Caki2 (cell line): ENCODE measurements around the gene LRRC43. TPM values are rescaled to one million over a fixed set of nuclear protein-coding genes. Genes with fewer than 3 reads are reported as not detected.
"Not testable (repeated sequence)": the region's sequence is repeated elsewhere in the genome, so short reads cannot be mapped to it uniquely, and the experiment has no call there.

Experiments
- DNase-seq: peaks from one replicate; pipeline ENCODE4 v3.0.0-alpha.2; 2015; ENCODE audit warnings: low read depth
- in situ Hi-C: cut with HindIII; loops from 2 replicates; pipeline ENCODE4 v1.10.0; 2016; ENCODE audit warnings: low sequenced_read_pairs, low pct_unique_long_range_greater_than_20kb, mixed read lengths
- total RNA-seq: library from RNA; depleted of rRNA; stranded (reverse); fragments of >200 nt; shearing (Covaris generic); gene quantifications from 2 replicates; pipeline ENCODE4 v1.2.3, GENCODE V29; 2014; ENCODE audit warnings: low replicate concordance

LRRC43 gene
- total RNA-seq, 1 experiment from 2014 or later, result not detected

- in situ Hi-C loops, result no loop called here
- no peak for DNase-seq
These were observed 34.3 kb upstream of the LRRC43 start for GRCh38 chr12:122148657-122149056.

- in situ Hi-C loops, result no loop called here
- no peak for DNase-seq
These were observed 32.7 kb upstream of the LRRC43 start for GRCh38 chr12:122150127-122150681.

- DNase-seq, result no peak
- in situ Hi-C loops, result no loop called here
These were observed 30.2 kb upstream of the LRRC43 start for GRCh38 chr12:122152754-122153153.

DNA sequence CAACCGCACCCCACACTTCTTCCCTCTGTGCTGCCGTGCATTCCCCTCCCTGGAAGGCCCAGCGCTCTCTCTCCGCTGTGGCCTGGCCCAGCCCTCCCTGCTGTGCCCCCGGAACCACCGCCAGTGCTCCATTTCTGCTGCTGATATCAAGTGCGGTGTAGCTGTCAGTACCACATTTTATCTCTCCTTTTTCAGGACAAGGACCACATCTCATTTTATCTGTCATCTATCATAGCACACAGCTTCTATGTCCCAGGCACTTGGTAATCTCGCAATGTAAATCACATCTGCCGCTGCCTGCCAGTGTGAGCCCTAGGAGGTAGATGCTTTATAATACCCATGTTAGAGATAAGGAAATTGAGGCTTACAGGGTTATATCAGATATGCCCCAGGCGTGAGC, 27.2 kb upstream of the LRRC43 start:
- no peak for DNase-seq
- in situ Hi-C loops, result no loop called here

DNA sequence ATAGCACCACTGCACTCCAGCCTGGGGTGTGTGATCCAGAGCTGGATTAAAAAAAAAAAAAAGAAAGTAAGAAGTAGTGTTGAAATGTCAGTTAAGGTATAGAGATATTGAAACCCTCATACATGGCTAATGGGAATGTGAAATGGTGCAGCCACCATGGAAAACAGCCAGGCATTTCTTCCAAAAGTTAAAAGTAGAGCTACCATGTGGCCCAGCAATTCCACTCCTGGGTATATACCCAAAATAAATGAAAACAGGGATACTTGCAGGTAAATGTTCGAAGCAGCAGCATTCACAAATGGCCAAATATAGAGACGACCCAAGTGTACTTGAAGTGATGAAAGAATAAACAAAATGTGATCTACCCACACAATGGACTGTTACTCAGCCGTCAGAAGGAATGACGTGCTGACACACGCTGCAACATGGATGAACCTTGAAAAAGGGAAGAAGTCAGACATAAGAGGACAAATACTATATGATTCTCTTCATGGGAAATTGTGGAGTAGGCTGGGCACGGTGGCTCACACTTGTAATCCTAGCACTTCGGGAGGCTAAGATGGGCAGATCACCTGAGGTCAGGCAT, 24.1 kb upstream of the LRRC43 start:
- in situ Hi-C loops, result no loop called here
- DNase-seq, result no peak

DNA sequence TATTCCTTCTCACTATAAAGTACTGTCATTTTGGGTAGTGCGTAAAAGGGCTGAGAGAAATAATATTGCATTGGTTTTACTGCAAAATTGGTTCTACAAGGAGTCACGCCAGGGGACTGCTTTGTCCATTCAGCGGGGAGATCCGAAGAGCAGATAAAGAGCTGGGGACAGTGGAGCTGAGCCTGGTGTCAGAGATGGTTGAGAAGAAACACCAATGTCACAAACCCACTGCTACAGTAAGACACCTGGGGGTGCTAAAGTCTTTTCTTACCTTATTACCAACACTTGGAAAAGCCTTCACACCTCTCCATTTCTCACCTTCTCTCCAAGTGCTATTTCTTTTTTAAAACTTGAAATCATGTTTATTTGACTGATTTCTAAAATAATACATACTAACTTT, 23.0 kb upstream of the LRRC43 start:
- DNase-seq, result no peak
- in situ Hi-C loops, result no loop called here

DNA sequence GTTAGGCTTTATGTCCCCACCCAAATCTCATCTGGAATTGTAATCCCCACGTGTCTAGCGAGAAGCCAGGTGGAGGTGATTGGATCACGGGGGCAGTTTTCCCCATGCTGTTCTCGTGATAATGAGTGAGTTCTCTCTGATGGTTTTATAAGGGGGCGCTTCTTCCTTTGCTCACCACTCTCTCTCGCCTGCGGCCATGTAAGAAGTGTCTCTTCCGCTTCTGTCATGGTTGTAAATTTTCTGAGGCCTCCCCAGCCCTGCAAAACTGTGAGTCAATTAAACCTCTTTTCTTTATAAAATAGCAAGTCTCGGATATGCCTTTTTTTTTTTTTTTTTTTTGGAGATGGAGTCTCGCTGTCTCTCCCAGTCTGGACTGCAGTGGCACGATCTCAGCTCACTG, 22.2 kb upstream of the LRRC43 start:
- no peak for DNase-seq
- in situ Hi-C loops, result no loop called here

- in situ Hi-C loops, result no loop called here
- DNase-seq, result no peak
These were observed 21.2 kb upstream of the LRRC43 start for GRCh38 chr12:122161682-122162081.

GRCh38 chr12:122162976-122163375, 19.9 kb upstream of the LRRC43 start:
- DNase-seq, result no peak

GRCh38 chr12:122166422-122167349, 16.2 kb upstream of the LRRC43 start:
- no peak for DNase-seq
- in situ Hi-C loops, result no loop called here

More at GRCh38 chr12:122162976-122163375, 19.9 kb upstream of the LRRC43 start:
- in situ Hi-C loops, result no loop called here

- in situ Hi-C loops, result no loop called here
- DNase-seq, result no peak
These were observed 15.5 kb upstream of the LRRC43 start for GRCh38 chr12:122167356-122167925.

DNA sequence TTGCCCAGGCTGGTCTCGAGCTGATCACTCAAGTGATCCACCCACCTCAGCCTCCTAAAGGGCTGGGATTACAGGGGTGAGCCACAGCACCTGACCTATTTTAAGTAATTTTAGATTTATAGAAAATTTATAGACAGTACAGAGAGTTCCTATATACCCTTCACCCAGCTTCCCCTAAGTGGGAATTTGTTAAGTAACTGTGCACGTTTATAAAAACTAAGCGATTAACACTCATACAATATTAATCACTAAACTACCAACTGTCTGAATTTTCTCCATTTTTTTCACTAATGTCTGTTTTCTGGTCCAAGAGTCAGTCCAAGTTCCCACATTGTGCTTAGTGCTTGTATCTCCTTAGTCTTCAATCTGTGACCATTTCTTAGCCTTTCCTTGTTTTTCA, 14.4 kb upstream of the LRRC43 start:
- in situ Hi-C loops, result no loop called here
- no peak for DNase-seq

GRCh38 chr12:122171399-122171798, 11.5 kb upstream of the LRRC43 start:
- in situ Hi-C loops, result no loop called here
- DNase-seq, result no peak

GRCh38 chr12:122172262-122172939, 10.5 kb upstream of the LRRC43 start:
- in situ Hi-C loops, result no loop called here
- no peak for DNase-seq

DNA sequence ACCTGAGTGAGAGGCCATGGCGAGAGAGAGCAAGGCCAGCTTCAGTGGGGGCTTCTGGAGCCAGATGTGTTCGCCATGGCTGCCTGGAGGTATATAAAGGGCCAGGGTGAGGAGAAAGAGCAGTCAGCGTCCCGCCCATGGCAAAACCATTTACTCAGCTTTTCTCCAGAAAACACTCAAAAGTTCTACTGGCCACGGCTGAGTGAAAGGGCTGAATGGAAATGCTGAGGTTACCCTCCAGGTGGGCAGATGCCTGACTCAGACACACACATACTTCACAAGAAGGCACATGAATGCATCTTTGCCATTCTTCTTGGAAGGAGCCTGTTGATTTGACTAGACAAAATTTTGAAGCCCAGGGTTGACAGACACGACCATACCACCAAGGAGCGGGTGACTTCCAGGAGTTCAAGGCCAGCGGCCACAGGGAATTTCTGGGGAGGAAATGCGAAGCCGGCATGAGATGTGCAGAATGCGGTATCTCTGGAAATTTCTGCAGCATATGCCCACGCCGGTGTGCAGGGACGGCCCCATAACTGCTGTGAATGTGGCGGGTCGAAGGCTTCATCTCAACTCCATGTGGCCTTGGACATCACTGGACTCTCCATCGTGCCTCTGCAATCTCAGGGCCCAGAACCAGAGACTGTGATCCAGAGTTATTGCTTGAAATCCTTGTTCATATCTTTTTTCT, 8.6 kb upstream of the LRRC43 start, which contains the start of gene IL31:
TSS of gene IL31 (minus strand) at position 67 of the 691 bp plus-strand sequence. CDS start at position 18, 49 bp downstream.
- DNase-seq, result no peak
- in situ Hi-C loops, result no loop called here

GRCh38 chr12:122176473-122176872, 6.5 kb upstream of the LRRC43 start:
- in situ Hi-C loops, DNase-seq: not testable (repeated sequence)

- in situ Hi-C loops, result no loop called here
- no peak for DNase-seq
These were observed 641 bp downstream of the LRRC43 start for GRCh38 chr12:122183588-122183940.

DNA sequence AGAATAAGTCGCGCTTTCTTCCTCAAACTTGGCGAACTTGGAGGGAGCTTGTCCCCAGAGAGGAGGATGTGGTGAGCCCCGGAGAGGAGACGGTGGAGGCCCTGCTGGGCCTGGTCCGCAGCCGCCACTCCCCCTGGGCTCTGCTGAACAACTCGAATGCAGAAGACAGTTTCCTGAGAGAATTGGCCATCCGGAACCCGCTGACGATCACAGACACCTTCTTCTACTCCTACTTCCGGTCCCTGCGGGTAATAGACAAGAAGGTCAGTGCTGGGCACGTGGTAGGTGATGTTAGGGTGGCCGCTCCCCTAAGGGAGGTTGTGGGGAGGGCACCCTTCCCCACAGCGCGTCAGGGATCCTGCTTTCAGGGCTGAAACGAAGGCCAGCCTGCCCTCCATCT, 1.6 kb downstream of the LRRC43 start:
- DNase-seq, result no peak
- in situ Hi-C loops, result no loop called here
